Measurements from ENCODE around the gene AKR7A2.
"Not testable (repeated sequence)": the region's sequence is repeated elsewhere in the genome, so short reads cannot be mapped to it uniquely, and the experiment has no call there.

The AKR7A2 gene

GRCh38 chr1:19274636-19275035, 37.3 kb downstream of the AKR7A2 start:
- ATAC-seq: no peak
- TF ChIP-seq PATZ1 (CRISPR knock-in tag; IDR thresholded peaks at IDR 0.05; ENCODE audit: borderline replicate concordance): no peak

GRCh38 chr1:19273844-19274531, 38.0 kb downstream of the AKR7A2 start:
- ATAC-seq: not testable (repeated sequence)

DNA sequence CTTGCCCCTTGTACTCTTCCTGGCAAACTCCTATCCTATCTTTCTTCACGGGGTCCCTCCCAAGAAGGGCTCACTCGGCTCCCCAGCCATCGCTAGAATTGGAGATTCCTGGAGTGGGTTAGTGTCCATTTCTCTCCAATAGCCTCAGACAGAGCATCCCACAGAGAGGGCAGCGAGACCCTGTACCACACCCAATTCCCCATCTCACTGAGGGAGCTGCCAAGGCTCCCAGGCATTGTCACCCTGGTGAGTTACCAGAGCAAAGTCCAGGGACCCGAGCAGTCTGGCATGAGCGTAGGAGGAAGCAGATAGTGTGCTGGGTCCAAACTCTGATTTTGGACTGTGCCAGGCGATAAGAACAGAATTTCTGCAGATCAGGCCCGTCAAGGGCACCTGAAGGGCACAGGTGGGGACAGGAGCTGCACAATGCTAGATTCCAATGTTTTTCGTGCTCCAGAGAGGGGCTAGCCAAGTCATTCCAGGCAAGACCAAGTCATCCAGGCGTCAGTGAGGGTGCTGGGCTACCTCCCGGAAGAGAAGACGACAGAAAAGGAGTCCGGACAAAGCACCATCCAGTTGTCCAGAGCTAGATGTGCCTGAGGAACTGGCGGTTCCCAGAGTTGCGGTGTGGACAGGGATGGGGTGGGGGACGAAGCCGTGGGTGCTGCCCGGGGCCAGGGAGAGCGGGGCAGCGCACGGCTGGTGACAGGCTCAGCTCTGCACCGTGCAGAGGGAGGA, 38.7 kb downstream of the AKR7A2 start:
- TF ChIP-seq CSDC2 (CRISPR knock-in tag; IDR thresholded peaks at IDR 0.05) (no peak), PPARA (CRISPR knock-in tag; IDR thresholded peaks at IDR 0.05; ENCODE audit: borderline replicate concordance) (no peak), ZNF8 (CRISPR knock-in tag; IDR thresholded peaks at IDR 0.05) (no peak), TSHZ2 (CRISPR knock-in tag; IDR thresholded peaks at IDR 0.05) (no peak), ESRRG (CRISPR knock-in tag; IDR thresholded peaks at IDR 0.05) (no peak)
- TF ChIP-seq, protein P1, sequence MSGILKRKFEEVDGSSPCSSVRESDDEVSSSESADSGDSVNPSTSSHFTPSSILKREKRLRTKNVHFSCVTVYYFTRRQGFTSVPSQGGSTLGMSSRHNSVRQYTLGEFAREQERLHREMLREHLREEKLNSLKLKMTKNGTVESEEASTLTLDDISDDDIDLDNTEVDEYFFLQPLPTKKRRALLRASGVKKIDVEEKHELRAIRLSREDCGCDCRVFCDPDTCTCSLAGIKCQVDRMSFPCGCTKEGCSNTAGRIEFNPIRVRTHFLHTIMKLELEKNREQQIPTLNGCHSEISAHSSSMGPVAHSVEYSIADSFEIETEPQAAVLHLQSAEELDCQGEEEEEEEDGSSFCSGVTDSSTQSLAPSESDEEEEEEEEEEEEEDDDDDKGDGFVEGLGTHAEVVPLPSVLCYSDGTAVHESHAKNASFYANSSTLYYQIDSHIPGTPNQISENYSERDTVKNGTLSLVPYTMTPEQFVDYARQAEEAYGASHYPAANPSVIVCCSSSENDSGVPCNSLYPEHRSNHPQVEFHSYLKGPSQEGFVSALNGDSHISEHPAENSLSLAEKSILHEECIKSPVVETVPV (CRISPR knock-in tag; IDR thresholded peaks at IDR 0.05): no peak
- ATAC-seq: no peak

- no peak for ATAC-seq
Measured at GRCh38 chr1:19272064-19272463, 39.9 kb downstream of the AKR7A2 start.

DNA sequence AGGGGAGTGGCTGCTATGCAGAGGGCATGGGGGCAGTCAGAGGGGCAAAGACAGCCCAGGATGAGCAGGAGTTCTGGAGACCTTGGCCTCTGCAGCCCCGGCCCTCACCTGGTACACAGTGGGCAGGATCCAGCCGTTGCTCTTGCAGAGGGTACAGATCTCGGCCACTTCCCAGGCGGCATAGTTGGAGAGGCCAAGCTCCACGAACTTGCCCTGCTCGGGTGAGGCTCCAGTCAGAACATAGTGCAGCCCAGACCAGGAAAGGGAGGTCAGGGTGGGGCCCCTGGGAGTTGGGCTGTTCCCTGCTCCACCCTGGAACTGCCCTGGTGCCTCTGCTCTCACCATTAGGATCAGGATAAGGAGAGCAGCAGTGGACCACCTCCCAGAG, 41.6 kb downstream of the AKR7A2 start:
- ATAC-seq: not testable (repeated sequence)

More at GRCh38 chr1:19272064-19272463, 39.9 kb downstream of the AKR7A2 start:
- no peak for TF ChIP-seq ZNF565 (CRISPR knock-in tag; conservative IDR thresholded peaks at IDR 0.05; ENCODE audit: low read depth)

DNA sequence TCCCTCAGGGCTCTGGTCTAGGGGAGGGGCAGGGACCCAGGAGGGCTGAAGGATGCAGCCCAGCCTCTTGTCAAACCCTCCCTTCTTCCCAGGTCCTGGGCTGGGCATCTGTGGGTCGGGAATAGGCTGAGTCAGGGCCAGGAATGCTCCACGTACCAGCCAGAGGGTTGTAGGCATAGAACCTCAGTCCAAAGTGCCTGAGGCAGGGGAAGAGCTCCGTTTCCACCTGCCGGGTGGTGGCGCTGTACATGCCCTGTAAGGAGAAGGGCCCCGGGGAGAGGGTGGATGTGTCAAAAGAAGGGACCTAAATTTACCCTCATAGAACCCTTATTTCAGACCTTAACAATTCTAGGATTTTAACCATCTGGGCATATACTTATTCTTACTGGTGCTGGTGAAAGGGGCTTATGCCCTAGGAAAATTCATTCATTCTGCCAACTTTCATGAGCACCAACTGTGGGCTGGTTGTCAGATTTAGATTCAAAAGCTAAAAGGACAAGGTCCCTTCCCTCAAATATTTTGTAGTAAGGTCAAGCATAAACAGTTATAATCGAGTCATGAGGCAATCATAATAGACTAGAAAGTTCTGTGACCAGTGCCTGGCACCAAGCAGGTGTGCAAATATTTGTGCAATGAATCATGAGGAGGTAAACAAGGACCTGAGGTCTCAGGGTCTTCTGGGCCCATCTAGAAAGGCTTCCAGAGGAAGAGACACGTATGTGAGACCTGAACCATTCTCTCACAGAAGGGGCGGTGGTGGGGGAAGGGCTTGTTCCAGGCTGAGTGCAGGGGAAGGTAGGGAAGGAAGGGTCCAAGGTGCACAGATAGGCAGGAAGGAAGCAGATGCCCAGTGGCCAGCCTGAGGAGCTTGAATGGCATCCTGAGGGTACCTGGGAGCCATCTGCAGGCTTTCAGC, 42.3 kb downstream of the AKR7A2 start:
- not testable (repeated sequence) for ATAC-seq

DNA sequence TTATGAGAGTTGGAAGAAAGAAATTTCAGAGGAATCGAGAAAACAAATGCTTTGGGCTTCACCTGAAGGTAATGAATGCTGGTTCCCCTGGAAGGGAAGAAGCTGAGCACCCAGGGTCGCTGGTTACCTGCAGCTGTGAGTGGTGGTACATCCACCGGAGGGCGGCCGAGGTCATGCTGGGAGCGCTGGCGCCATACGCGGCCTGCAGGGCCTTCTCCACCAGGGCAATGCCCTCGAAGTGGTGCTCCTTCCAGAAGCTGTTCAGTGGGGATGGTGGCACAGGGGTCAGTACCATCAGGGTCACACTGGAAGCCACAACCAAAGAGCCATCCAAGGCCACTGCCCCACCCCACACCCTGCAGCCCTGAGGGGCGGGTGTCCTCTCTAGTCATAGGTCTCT, 43.5 kb downstream of the AKR7A2 start:
- ATAC-seq: no peak
- TF ChIP-seq ZFP3 (CRISPR knock-in tag; IDR thresholded peaks at IDR 0.05) (no peak), ARNTL (CRISPR knock-in tag; IDR thresholded peaks at IDR 0.05; ENCODE audit: borderline replicate concordance, low read depth) (no peak), CSDC2 (CRISPR knock-in tag; IDR thresholded peaks at IDR 0.05) (no peak), GLIS3 (CRISPR knock-in tag; IDR thresholded peaks at IDR 0.05) (no peak), ZFP30 (CRISPR knock-in tag; IDR thresholded peaks at IDR 0.05) (no peak), ZNF70 (CRISPR knock-in tag; IDR thresholded peaks at IDR 0.05) (no peak), PATZ1 (CRISPR knock-in tag; IDR thresholded peaks at IDR 0.05; ENCODE audit: borderline replicate concordance) (no peak), TCF4 (CRISPR knock-in tag; IDR thresholded peaks at IDR 0.05; ENCODE audit: borderline replicate concordance) (no peak), ESRRG (CRISPR knock-in tag; IDR thresholded peaks at IDR 0.05) (no peak), ZC3H10 (CRISPR knock-in tag; IDR thresholded peaks at IDR 0.05) (no peak), TOX (CRISPR knock-in tag; IDR thresholded peaks at IDR 0.05; ENCODE audit: borderline replicate concordance) (no peak), ZNF8 (CRISPR knock-in tag; IDR thresholded peaks at IDR 0.05) (no peak)
- TF ChIP-seq, protein P2, sequence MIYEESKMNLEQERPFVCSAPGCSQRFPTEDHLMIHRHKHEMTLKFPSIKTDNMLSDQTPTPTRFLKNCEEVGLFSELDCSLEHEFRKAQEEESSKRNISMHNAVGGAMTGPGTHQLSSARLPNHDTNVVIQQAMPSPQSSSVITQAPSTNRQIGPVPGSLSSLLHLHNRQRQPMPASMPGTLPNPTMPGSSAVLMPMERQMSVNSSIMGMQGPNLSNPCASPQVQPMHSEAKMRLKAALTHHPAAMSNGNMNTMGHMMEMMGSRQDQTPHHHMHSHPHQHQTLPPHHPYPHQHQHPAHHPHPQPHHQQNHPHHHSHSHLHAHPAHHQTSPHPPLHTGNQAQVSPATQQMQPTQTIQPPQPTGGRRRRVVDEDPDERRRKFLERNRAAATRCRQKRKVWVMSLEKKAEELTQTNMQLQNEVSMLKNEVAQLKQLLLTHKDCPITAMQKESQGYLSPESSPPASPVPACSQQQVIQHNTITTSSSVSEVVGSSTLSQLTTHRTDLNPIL (CRISPR knock-in tag; IDR thresholded peaks at IDR 0.05; ENCODE audit: low read depth): no peak
- TF ChIP-seq, protein P1 (CRISPR knock-in tag; IDR thresholded peaks at IDR 0.05): no peak

Data from SK-N-SH treated with all-trans-retinoic acid at 6 μM for 48 hours (cell line).